GM19035 (cell line): Measurements from ENCODE around the gene PPP4R1.
"Not testable (repeated sequence)": the region's sequence is repeated elsewhere in the genome, so short reads cannot be mapped to it uniquely, and the experiment has no call there.

ENCODE experiments used
- ATAC-seq: cut with Tn5 transposase; IDR thresholded peaks from one replicate; pipeline ENCODE4 v1.9.1; 2021; ENCODE audit not compliant: unreplicated experiment

PPP4R1 gene, protein sequence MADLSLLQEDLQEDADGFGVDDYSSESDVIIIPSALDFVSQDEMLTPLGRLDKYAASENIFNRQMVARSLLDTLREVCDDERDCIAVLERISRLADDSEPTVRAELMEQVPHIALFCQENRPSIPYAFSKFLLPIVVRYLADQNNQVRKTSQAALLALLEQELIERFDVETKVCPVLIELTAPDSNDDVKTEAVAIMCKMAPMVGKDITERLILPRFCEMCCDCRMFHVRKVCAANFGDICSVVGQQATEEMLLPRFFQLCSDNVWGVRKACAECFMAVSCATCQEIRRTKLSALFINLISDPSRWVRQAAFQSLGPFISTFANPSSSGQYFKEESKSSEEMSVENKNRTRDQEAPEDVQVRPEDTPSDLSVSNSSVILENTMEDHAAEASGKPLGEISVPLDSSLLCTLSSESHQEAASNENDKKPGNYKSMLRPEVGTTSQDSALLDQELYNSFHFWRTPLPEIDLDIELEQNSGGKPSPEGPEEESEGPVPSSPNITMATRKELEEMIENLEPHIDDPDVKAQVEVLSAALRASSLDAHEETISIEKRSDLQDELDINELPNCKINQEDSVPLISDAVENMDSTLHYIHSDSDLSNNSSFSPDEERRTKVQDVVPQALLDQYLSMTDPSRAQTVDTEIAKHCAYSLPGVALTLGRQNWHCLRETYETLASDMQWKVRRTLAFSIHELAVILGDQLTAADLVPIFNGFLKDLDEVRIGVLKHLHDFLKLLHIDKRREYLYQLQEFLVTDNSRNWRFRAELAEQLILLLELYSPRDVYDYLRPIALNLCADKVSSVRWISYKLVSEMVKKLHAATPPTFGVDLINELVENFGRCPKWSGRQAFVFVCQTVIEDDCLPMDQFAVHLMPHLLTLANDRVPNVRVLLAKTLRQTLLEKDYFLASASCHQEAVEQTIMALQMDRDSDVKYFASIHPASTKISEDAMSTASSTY

DNA sequence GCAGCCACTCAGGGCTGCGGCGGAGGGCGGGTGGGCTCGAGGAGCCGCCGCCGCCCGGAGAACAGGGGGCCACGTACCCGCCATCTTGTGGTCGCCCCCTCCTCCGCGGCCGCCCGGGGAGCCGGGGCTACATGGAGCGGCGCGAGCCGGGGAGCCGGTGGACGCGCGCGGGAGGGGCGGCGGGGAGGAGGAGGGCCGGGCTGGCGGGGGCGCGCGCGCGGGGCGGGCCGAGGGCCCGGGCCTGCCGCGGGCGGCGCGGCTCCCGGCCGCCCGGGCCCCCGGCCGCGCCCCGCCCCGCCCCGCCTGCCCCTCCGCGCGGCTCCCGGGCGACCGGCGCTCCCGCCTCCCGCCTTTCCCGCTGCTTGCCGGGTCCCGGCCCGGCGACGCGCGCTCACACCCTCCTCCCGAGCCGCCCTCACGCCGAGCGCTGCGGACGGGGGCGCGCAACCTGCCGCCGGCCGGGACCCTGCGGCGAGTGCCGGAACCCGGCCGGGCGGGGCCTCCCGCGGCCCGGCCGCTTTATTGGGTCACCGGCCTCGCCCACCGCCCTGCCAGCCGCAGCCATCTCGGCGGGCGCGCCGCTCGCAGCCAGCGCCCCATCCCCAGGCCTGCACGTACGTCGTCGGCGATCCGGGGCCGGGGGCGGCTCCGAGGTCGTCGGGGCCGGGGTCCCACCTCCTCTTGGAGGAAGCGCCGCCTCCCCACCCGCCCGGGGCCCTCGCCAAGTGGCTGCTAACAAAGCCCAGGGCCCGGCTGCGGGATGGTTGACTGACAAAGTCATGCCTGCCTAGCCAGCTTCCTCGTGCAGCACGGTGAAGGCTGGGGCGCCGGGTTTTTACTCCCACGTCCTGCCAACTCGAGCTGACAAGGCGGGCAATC is at the start of gene PPP4R1:
Gene PPP4R1, minus strand, starts transcription at position 159 of the 879 bp plus-strand sequence. Its CDS starts 75 bp downstream, at position 84.
- ATAC-seq, result peak; percentile 59

DNA sequence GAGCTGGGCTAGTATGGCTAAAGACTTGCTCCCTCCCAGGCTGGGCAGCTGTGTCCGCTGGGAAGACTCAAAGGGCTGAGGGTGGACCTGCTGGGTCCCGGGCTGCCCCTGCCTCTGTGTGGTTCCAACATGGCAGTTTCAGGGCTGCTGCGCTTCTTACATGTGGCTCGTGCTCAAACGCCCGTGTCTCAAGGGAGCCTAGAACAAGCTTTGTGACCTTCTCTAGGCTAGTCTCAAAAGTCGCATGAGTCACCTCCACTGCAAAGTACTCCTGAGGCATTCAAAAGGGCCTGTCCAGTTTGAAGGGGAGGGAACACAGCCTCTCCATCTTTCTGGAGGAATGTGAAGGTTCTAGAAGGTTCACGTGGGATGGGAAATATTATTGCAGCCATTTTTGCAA is 49.0 kb upstream of the PPP4R1 start:
- ATAC-seq, result no peak

DNA sequence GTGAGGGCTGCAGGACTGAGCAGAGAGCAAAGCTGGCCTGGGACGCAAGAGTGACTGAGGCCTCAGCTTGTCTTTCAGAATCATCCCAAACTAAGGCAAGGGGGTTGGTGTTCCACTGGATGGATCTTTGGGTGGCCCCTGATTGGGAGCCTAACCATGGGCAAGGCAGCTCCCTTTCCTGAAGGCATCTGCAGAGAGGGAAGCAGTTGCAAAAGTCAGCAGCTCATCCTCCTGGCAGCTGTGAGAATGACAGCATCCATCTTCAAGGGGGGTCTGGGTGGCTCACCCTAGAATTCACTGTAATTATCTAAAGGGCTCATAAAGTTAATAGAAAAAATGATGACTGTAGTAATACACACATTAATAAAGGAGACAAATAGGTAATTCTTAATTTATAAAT is 47.2 kb upstream of the PPP4R1 start:
- ATAC-seq, result no peak

DNA sequence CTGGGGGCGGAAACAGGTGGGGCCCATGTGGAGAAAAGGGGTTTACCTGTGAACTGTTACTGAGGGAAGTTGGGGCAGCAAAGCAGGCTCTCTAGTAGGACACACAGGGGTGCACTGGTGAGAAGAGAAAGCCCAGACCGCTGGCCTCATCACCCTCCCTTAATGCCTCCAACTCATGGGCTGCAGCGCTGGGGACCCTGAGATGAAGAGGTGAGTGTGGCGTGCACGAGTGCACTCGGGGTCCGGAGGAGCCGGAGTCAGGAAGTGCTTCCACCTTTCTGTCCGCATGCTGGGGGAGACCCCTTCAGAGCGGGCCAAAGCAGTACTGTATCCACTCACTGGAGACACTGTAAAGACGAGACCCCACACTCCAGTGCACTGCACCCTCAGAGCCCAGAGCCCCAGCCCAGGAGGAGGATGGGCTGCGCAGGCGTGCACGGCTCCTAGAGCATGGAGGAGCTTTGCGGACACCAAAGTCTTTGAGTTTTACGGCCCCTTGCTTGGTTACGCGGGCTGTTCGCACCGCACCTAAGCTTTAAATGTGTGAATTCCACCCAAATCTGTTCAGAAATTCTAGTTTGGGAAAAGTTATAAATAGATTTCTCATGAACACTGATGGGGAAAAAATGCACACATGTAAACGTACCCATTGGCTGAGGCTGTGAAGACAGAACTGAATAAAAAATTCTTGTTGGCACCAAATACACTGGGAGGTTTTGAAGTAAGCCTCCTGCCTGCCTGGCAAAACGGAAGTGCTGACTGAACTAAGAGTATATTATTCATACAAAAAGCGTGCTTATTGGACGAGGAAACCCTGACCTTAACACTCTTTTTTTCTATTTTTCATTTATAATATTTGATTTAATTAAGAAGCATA is 45.4 kb upstream of the PPP4R1 start:
- ATAC-seq, result no peak

DNA sequence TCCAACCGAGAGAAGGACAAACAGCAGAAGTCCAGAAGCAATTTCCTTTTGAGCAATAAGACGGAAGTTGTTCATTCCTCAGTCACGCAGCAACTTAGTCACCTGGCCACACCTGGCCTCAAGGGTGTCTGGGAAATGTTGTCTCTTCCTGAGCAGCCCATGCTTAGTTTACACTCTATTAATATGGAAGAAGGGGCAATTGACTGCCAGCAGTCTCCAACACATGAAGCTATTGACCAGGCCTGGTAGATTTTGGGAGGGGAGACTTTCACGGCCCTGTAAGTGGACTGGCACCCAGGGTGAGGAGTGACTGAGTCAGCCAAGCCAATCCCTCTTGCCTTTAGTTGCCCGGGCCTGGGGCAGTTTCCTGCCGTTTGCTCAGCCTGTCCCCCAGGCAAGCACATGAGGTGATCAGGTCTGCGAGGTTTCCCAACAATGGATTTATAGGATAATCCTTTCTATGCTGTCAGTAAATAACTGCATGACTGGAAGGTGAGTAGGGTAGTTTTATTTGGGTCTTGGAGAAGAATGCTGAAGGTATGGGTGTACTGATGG is 43.8 kb upstream of the PPP4R1 start:
- ATAC-seq, result no peak

DNA sequence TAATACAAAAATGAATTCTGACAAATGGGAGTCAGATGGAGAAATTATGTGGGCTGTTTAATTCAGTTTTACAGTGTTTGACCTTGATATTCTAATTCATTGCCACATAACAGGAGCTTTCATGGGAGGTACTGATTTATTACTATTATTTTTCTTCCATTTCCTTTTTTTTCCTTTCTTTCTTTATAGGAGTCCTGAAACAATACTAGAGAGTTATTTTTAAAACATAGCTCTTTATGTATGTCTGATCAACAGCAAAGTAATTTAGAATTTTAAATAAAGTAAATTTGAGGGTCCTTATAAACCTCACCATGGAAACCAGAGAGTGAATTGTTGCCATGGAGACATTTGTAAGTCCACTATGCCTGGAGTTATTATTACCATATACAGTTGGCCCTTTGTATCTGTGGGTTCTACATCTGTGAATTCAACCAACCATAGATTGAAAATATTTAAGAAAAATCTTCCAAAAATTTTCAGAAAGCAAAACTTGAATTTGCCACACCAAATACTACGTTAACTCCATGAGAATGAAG is 40.9 kb upstream of the PPP4R1 start:
- no peak for ATAC-seq

DNA sequence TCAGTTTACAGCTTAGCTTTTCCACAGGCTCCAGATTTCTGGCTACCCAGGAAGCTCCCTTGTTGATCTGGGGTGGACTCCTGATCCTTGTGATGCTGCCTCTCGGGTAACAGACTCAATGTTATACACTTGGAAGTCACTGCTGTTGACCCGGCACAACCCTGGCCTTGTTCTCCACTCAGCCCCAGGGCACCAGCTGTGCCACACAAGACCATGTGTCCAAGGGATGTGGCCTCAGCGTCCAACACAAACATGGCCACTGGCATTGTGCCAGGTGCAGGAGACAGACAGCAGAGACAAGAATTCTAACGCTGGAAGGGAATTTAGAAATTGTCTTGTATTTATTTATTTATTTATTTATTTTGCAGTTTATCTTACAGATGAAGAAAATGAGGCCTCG is 39.0 kb upstream of the PPP4R1 start:
- ATAC-seq, result no peak

DNA sequence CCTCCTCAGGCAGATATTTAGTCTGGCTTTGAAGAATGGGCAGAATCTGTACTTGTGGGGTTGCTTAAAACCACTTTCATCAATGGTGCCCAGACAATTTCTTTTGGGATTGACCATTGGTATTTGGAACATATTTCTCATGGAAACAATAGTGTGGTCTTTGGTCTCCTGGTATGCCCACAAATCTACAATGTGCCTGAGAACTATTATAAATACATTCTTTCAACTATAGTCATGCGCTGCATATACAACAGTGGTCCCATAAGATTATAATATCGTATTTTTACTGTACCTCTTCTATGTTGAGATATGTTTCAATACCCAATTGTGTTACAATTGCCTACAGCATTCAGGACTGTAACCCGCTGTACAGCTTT is 34.8 kb upstream of the PPP4R1 start:
- no peak for ATAC-seq

DNA sequence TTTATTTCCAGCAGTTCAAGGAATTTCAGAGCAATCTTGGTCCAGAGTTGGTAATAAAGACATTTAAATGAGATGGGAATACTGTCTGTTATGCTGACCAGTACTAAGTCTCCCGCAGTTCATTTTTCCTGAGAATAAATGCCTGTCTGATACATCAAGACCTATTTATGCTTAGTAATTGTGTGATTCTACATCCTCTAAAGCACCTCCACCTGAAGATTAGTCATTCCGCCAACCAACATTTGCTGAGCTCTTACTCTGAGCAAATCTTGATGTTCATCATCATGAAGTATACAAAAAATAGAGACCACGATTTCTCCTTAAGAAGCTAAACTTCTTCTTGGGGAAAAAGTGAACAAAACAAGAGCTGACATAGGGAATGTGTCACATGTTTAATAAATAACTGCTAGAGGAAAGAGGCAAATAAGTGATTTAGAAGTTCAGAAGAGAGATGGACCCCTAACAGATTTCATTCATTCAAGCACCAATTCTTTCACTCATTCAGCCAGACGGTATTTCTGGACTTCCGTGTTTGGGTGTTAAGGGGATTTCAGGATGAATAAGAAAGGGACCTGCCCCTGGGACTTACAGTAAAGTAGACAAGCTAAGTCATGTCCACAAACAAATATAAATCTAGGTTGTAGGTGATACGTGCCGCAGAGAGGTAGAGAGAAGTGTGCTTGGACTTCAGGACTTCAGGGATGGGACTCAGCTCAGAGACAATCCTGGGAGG is 34.2 kb upstream of the PPP4R1 start:
- ATAC-seq, result no peak

DNA sequence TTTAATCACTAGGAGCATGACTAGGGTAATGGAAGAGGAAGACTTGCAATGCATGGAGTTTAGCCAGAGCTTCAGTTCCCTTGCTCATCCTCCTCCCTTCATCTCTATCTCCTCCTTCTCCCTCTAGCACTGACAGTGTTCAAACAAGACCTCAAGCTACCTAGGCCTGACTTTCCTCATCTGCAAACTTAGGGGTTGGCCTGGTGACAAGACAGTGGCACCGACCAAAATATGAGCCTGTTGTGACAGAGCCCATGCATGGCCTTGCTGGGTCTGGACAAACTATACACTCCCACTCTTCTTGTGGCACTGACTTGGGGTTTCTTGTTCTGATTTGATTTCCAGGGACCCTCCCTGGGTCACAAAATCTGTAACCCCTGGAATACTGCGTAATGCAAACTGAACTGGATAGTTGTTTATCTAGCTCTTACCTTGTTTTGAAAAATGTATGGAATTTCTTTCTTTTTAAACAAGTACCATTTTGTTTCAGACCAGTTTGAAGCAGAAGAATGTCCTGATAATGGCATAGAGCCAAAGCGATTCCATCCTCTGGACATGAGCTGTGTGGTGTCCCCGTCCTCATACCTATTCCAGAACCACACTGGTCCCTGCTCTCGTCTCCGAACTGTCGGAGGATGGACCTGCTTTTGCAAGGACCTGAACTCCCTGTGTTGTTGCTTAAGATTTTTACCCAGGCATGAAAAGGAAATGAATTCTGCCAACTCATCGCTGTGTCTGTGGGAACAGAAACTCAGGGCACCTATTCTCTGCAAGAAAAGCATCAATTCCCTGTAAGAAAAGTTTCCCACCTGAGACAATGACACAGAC is 33.4 kb upstream of the PPP4R1 start:
- ATAC-seq, result no peak

DNA sequence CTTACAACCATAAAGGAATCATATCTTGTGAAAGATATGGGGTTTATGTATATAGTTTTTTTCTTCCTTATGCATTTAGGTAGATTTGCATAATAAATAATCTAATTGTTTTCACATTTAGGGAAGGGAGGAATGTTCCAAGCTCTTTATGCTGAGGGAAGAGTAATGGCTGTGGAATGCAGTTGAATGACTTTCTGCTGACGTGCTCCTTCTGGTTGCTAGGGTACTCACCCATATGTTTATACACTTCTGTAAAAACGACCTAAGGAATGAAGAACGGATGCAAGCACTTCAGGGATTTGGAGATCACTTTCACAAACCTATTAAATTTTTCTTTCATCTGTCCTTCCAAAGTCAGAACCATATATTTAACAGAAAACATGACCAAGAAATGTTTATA is 29.2 kb upstream of the PPP4R1 start:
- ATAC-seq, result no peak

DNA sequence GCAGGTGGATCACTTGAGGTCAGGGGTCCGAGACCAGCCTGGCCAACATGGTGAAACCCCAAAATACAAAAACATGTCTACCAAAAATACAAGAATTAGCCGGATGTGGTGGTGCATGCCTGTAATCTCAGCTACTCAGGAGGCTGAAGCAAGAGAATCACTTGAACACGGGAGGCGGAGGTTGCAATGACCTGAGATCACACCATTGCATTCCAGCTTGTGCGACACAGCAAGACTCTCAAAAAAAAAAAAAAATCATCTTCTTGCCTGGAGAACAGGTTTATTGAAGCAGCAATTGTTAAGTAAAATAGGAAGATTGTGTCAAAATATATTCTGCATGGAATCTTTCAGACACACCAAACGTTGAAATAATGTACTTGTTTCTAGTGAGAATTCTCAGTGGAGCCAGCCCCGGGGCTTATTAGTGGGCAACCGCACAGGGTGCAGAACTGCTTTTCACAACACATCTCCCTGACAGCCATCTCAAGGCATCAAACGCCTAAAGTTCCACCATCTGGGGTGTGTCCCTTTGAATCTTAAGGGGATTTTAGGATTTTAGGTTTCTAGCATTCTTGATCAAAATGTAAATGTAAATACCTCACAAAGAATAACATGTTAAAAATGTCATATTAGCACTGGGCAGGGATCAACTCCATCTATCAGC is 28.6 kb upstream of the PPP4R1 start:
- no peak for ATAC-seq

DNA sequence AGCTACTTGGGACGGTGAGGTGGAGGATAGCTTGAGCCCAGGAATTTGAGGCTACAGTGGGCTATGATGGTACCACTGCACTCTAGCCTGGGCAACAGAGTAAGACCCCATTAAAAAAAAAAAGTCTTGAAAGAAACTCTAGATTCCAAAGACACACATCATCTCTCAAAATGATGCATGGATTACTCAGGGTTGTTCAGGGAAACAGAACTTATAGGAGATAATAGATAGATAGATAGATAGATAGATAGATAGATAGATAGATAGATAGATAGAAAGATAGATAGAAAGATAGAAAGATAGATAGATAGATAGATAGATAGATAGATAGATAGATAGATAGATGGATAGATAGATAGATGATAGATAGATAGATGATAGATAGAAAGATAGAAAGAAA is 26.7 kb upstream of the PPP4R1 start:
- not testable (repeated sequence) for ATAC-seq

DNA sequence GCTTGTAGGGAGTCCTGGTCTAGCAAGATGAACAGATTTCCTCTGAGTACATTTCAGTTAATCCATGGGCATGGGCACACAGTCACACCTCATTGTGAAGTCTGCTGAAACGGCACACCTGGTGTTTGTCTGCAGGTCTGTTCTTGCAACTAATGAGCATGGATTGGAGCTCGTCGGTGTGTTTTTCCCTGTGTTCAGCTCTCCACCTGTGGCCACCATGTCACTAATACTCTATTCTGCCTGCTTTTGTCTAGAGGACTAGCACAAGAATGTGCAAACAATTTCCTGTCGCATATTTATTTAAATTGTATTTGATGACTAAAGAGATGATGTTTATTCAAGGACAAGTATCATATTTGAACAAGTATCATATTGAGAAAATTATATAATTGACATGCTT is 24.5 kb upstream of the PPP4R1 start:
- no peak for ATAC-seq

DNA sequence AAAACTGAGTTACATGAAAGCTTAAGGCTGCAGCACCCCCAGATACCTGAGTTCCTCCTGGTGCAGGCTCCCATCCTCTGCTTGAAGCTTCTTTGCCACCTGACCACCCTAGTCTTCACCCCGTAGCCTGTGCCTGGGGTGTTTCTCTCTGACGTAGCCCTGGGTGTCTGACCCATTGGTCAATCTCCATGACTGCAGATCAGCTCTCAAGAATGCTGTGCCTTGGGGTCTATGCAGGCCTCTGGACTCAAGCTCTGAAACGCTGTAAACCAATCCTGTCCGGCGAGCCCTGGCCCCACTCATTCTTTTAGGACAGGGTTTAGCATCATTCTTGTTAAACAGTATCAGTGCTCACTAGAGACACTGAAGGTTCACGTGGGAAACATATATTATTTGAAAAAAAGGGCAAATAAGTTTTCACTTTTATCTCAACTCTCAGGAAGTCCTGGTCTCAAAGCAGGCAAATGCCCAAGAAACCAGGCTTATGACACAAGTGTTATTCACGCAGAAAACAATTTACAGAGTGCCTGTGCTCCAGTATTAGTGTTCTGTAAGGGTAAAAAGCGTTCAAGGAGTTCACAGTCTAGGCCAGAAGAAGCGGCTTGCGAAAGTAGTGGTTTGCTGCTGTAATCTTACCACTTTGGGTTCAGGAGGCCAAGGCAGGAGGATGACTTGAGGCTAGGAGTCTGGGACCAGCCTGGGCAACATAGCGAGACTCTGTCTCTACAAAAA is 22.8 kb upstream of the PPP4R1 start:
- no peak for ATAC-seq

DNA sequence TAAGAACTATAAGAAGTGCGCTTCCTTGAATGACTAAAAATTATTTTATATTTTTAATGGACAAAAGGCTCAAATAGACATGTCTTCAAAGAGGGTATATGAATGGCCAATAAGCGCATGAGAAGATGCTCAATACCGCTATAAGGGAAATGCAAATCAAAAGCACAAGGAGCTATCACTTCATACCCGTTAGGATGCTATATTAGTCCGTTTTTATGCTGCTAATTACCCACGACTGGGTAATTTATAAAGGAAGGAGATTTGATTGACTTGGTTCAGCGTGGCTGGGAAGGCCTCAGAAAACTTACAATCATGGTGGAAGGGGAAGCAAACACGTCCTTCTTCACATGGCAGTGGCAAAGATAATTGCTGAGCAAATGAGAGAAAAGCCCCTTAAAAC is 20.5 kb upstream of the PPP4R1 start:
- ATAC-seq, result no peak
